HG03575 (cell line): ENCODE data around the gene GMDS.
A peak's percentile ranks its signal among the peaks of the same experiment; 100 is the strongest.
"Not testable (repeated sequence)": the region's sequence is repeated elsewhere in the genome, so short reads cannot be mapped to it uniquely, and the experiment has no call there.

Experiments
- ATAC-seq: cut with Tn5 transposase; IDR thresholded peaks from one replicate; pipeline ENCODE4 v1.9.1; 2021; ENCODE audit not compliant: unreplicated experiment, insufficient number of reproducible peaks, low FRiP score; ENCODE audit errors: extremely low read depth

GMDS gene

DNA sequence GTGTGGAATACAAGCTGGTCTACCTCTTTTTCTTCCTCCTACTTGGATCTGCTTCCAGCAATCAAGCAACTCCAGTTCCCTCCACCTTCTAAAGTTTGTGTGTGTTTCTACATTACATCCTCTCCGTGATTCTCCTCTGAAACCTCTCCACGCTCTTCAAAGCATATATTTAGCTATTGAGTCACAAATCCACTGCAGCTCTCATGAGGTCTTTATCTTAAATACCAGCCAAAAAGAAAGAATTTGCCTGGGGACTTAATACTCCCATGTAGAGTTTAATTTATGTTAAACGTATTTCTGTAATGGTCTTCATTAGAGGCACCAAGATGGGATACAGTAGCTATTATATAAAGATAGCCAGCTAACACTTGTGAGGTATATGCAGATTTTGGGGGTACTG is 557.0 kb downstream of the GMDS start:
- no peak for ATAC-seq

- no peak for ATAC-seq
Observed at GRCh38 chr6:1687402-1687801, 558.0 kb downstream of the GMDS start.

- no peak for ATAC-seq
Observed at GRCh38 chr6:1686117-1687098, 559.0 kb downstream of the GMDS start.

DNA sequence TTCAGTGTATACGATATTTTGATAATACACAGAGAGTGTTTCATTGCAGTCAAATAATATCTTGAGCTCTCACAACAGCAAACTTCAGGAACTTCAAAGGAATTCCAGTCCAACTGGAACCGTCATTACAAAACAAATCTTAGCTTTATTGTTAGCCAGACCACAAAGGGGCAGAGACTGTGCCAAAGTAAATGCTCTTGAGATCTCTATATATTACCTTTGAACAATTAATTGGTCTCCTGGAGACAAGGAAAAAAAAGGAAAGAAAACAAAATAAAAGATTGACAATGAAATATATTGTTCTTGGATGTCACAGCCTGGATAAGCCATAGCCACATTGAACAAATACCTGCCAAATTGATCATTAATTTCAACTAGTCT is 565.7 kb downstream of the GMDS start:
- no peak for ATAC-seq

- no peak for ATAC-seq
Observed at GRCh38 chr6:1679031-1679687, 566.2 kb downstream of the GMDS start.

GRCh38 chr6:1678201-1678600 is 567.2 kb downstream of the GMDS start:
- ATAC-seq: no peak

GRCh38 chr6:1672379-1672778 is 573.0 kb downstream of the GMDS start:
- ATAC-seq: no peak

DNA sequence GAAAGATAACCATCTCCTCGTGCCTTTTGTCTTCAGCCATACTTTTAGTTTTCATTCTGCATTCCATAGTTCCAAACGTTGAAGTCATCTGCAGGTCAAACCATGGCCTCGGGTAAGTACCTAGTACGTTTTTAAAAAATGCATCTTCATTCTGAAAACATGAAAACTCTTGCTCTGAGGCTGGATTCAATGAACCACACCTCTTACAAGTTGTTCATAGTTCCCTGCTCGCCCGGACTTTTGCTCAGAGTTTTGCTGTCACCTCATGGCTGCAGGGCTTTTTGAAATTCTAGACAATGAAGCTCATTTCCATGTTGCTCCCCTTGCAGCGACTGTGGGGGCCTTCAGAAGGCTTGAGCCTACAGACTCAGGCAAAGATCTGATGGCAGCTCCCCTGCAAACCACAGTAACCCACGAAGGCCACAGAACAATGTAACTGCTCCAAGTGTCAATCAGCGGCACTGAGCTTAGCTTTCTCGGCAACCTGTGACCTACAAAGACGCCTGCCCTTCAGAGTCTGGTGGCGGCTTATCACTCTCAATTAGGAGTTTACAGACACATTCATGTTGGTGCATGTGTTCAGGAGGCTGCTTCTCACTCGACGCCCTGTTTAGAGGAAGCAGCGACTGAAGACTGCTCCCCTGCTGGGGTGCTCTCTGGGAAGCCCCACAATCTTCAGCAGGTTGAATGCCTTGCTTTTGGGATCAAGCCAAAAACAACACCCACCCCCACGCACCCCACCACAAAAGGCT is 574.5 kb downstream of the GMDS start:
- ATAC-seq: no peak

GRCh38 chr6:1669996-1670395 is 575.4 kb downstream of the GMDS start:
- no peak for ATAC-seq

- ATAC-seq: not testable (repeated sequence)
Observed at GRCh38 chr6:1668456-1668855, 576.9 kb downstream of the GMDS start.

DNA sequence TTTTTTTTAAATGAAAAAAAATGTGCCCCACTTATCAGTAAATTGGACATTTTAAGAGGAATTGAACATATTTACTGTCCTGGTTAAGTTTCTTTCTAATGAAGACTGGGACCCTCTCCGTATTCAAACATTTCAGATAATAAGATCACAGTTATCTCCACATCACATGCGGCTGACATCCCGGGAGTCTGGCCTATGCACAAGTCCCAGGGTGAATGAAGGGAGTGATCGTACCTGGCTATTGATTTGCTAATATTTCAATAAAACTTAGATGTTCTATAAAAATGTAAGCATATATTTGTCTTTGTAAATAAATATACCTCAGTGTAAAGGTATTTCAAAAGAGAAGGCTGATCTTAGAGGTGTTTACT is 577.6 kb downstream of the GMDS start:
- no peak for ATAC-seq

- ATAC-seq: no peak
Observed at GRCh38 chr6:1667012-1667804, 578.2 kb downstream of the GMDS start.

- ATAC-seq: peak; percentile 82
Observed at GRCh38 chr6:1665214-1665613, 580.2 kb downstream of the GMDS start.

GRCh38 chr6:1664329-1664728 is 581.1 kb downstream of the GMDS start:
- no peak for ATAC-seq

GRCh38 chr6:1663511-1663910 is 581.9 kb downstream of the GMDS start:
- ATAC-seq: no peak

- ATAC-seq: no peak
Observed at GRCh38 chr6:1662534-1662933, 582.9 kb downstream of the GMDS start.

DNA sequence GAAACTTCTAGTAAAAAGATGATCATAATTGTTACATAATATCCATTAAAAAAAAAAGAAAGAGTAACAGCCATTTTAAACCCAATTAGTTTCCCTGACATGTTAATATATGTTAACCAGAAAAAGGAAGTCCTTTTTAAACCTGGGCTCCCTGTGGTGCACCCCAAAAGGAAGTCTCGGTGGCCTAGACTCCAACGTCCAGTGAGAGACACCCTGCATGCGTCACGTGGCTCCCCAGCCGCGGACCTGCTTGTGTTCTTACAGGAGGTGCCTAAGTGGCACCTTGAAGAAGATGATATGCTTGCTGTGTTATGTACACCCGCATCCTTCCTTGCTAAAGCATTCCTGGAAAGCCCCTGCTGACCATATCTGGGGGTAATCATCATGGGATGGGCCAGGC is 585.6 kb downstream of the GMDS start:
- no peak for ATAC-seq

GRCh38 chr6:1658212-1659005 is 587.0 kb downstream of the GMDS start:
- ATAC-seq: no peak
